K562 (cell line): ENCODE results near the gene RAB5B. TPM values are rescaled to one million over a fixed set of nuclear protein-coding genes. Genes with fewer than 3 reads are reported as not detected.

Experiments used
- CREB1 ChIP-seq, 2 experiments: sonication (generic) in 1 of 2; formaldehyde crosslinking in 1 of 2; IDR thresholded peaks; 2 replicates each; pipeline versions ENCODE4 v1.6.1 to v1.8.0; 2012 to 2022; ENCODE audit warnings: inconsistent platforms in 1 of 2, mild to moderate bottlenecking in 1 of 2, missing genetic modification reagents in 1 of 2, moderate library complexity in 1 of 2
- CTCFL ChIP-seq: IDR thresholded peaks from 2 replicates; pipeline ENCODE4 v1.6.1; 2011; ENCODE audit warnings: borderline replicate concordance, low read depth, mild to moderate bottlenecking, moderate library complexity, low read length; ENCODE audit not compliant: insufficient read depth, poor library complexity, severe bottlenecking
- EP300 ChIP-seq: IDR thresholded peaks from 2 replicates; pipeline ENCODE4 v1.6.1; 2012; ENCODE audit warnings: low read length, improper control_type of control experiment
- ETV6 ChIP-seq, 3 experiments: fragments of 150-350 bp in 1 of 3; sonication (generic) in 1 of 3; formaldehyde crosslinking in 1 of 3; IDR thresholded peaks; 2 replicates each; pipeline versions ENCODE4 v1.6.1 to v1.8.0; 2014 to 2022; ENCODE audit warnings: borderline replicate concordance in 2 of 3, low read depth in 2 of 3, antibody characterized with exemption in 1 of 3, low read length in 1 of 3, mild to moderate bottlenecking in 1 of 3, missing genetic modification reagents in 1 of 3
- HDAC3 ChIP-seq: fragments of 450-650 bp; IDR thresholded peaks from 2 replicates; pipeline ENCODE4 v1.6.1; 2018; ENCODE audit warnings: borderline replicate concordance, mild to moderate bottlenecking, moderate library complexity; ENCODE audit not compliant: partially characterized antibody
- MTA2 ChIP-seq: fragments of 450-650 bp; IDR thresholded peaks from 2 replicates; pipeline ENCODE4 v1.6.1; 2016; ENCODE audit warnings: low read depth
- NCOA2 ChIP-seq, 2 experiments: fragments of 450-650 bp; IDR thresholded peaks; 2 replicates each; pipeline ENCODE4 v1.6.1; 2018; ENCODE audit warnings: mild to moderate bottlenecking in 2 of 2, moderate library complexity in 1 of 2; ENCODE audit not compliant: partially characterized antibody in 2 of 2
- NR2F6 ChIP-seq: fragments of 450-650 bp; formaldehyde crosslinking; IDR thresholded peaks from 2 replicates; pipeline ENCODE4 v1.4.0; 2020; ENCODE audit warnings: mild to moderate bottlenecking
- PCBP1 ChIP-seq: fragments of 200-400 bp; formaldehyde crosslinking; IDR thresholded peaks from 2 replicates; pipeline ENCODE4 v1.6.1; 2018; ENCODE audit warnings: mild to moderate bottlenecking, low read depth, low read length; ENCODE audit not compliant: poor library complexity, severe bottlenecking
- PRDM10 ChIP-seq: fragments of 450-650 bp; IDR thresholded peaks from 2 replicates; pipeline ENCODE4 v1.6.1; 2018; ENCODE audit not compliant: partially characterized antibody
- THRAP3 ChIP-seq: fragments of 450-650 bp; IDR thresholded peaks from 2 replicates; pipeline ENCODE4 v1.6.1; 2016; ENCODE audit warnings: mild to moderate bottlenecking, inconsistent platforms, borderline replicate concordance
- TRIM25 ChIP-seq: fragments of 450-650 bp; IDR thresholded peaks from 2 replicates; pipeline ENCODE4 v1.7.0; 2016; ENCODE audit warnings: borderline replicate concordance
- YBX1 ChIP-seq: fragments of 450-650 bp; IDR thresholded peaks from 2 replicates; pipeline ENCODE4 v1.7.1; 2016; ENCODE audit warnings: mild to moderate bottlenecking
- ZFPM2 ChIP-seq: fragments of 250-450 bp; sonication (Bioruptor Pico); IDR thresholded peaks from 2 replicates; pipeline ENCODE4 v1.5.1; 2022; ENCODE audit warnings: mild to moderate bottlenecking
- ZNF134 ChIP-seq: fragments of 250-450 bp; sonication (Bioruptor Pico); conservative IDR thresholded peaks from 2 replicates; pipeline ENCODE4 v1.4.0; 2020
- polyA plus RNA-seq, 8 experiments: library from polyadenylated mRNA; depleted of rRNA in 4 of 8; stranded (reverse) in 5 of 8; unstranded in 3 of 8; fragments of >200 nt; fragmentation: Nextera tagmentation in 2 of 8; fragmentation: Illumina TruSeq in 1 of 8; extraction: Ambion mirVana in 2 of 8; extraction: Trizol in 1 of 8; gene quantifications; 2 replicates each; pipeline versions ENCODE4 v1.2.1 to v1.2.3, GENCODE V29; 2011 to 2014; ENCODE audit warnings: inconsistent platforms in 1 of 8, missing spikeins in 1 of 8
- total RNA-seq, 7 experiments: library from RNA; depleted of rRNA in 6 of 7; stranded (reverse); fragments of >200 nt in 6 of 7; fragmentation: Illumina TruSeq in 2 of 7; extraction: Trizol in 2 of 7; gene quantifications; 2 replicates each; pipeline versions ENCODE4 v1.2.1 to v1.2.3, GENCODE V29; 2011 to 2021; ENCODE audit warnings: low replicate concordance in 1 of 7

RAB5B gene
- total and polyA plus RNA-seq, 9 of the 15 experiments (the other 6 are each of a cell fraction or from before 2014, with no cell fraction given) = 6.8 to 73.8 (median 25.2) TPM

- TF ChIP-seq PRDM10 = peak; percentile 7
- TF ChIP-seq PCBP1 = no peak
- TF ChIP-seq EP300 = peak; percentile 15
- TF ChIP-seq YBX1 = no peak
- TF ChIP-seq HDAC3 = no peak
- no peak; the same call in 1 of the 2 replicates for TF ChIP-seq CREB1 (IDR thresholded peaks at IDR 0.05)
- TF ChIP-seq CREB1 (CRISPR knock-in tag; IDR thresholded peaks at IDR 0.05) = no peak
- no peak for TF ChIP-seq NCOA2 (IDR thresholded peaks at IDR 0.05; ENCODE audit: partially characterized antibody in 2 of 2)
- TF ChIP-seq NR2F6 (CRISPR knock-in tag) = peak; percentile 79; the same call in 1 of the 2 replicates
- TF ChIP-seq MTA2 = no peak
- no peak for TF ChIP-seq ZNF134 (CRISPR knock-in tag)
- TF ChIP-seq THRAP3 = no peak
- TF ChIP-seq TRIM25 = no peak
- TF ChIP-seq ETV6 (IDR thresholded peaks at IDR 0.05; ENCODE audit: borderline replicate concordance in 1 of 2, low read depth in 2 of 2, low read length in 1 of 2) = no peak
- TF ChIP-seq ETV6 (CRISPR knock-in tag; IDR thresholded peaks at IDR 0.05; ENCODE audit: borderline replicate concordance) = no peak
- no peak for TF ChIP-seq ZFPM2 (CRISPR knock-in tag)
- no peak for TF ChIP-seq CTCFL
These were observed 23.0 kb downstream of the RAB5B start, which contains the start of gene SUOX (continued) for GRCh38 chr12:55996715-55997534.
